Natural killer cell (primary cell): ENCODE results near the gene LMAN2. TPM values are rescaled to one million over a fixed set of nuclear protein-coding genes. Genes with fewer than 3 reads are reported as not detected.
A peak's percentile ranks its signal among the peaks of the same experiment; 100 is the strongest.
"Not testable (repeated sequence)": the region's sequence is repeated elsewhere in the genome, so short reads cannot be mapped to it uniquely, and the experiment has no call there.

Source experiments
- ATAC-seq, 3 donors: fragments of 150-1000 bp in 2 of 3; fragments of 200-7000 bp in 1 of 3; cut with Tn5 transposase; 1 replicate in 1 of 3; 2 replicates in 2 of 3; pipeline ENCODE4 v1.10.0; 2021; ENCODE audit warnings: mild to moderate bottlenecking in 2 of 3, moderate library complexity in 2 of 3
- DNase-seq, 2 donors: peaks; one replicate each; pipeline versions ENCODE4 v3.0.0 to v3.0.0-alpha.2; 2013 to 2021; ENCODE audit warnings: mixed read lengths in 1 of 2
- H3K27ac ChIP-seq: one replicate; pipeline ENCODE4 v1.5.1; 2013; ENCODE audit warnings: mild to moderate bottlenecking, low read length
- H3K27me3 ChIP-seq: one replicate; pipeline ENCODE4 v1.6.1; 2013; ENCODE audit warnings: low read length; ENCODE audit not compliant: control insufficient read depth, insufficient read depth
- H3K36me3 ChIP-seq: one replicate; pipeline ENCODE4 v1.6.1; 2013; ENCODE audit warnings: low read length; ENCODE audit not compliant: control insufficient read depth, insufficient read depth
- H3K4me1 ChIP-seq: one replicate; pipeline ENCODE4 v1.6.1; 2013; ENCODE audit warnings: low read length; ENCODE audit not compliant: control insufficient read depth, insufficient read depth
- H3K4me3 ChIP-seq: one replicate; pipeline ENCODE4 v1.5.1; 2013; ENCODE audit warnings: low read length
- H3K9me3 ChIP-seq: one replicate; pipeline ENCODE4 v1.6.1; 2013; ENCODE audit warnings: low read length; ENCODE audit not compliant: control insufficient read depth, insufficient read depth
- H3K27ac Mint-ChIP-seq, 2 donors: one replicate each; pipeline ENCODE4 v1.8.0; 2022; ENCODE audit warnings: mild to moderate bottlenecking in 2 of 2, mixed read lengths in 2 of 2, moderate library complexity in 1 of 2
- H3K27me3 Mint-ChIP-seq, 2 donors: one replicate each; pipeline ENCODE4 v1.8.0; 2022; ENCODE audit warnings: low read depth in 2 of 2, mixed read lengths in 2 of 2
- H3K36me3 Mint-ChIP-seq: one replicate; pipeline ENCODE4 v1.8.0; 2022; ENCODE audit warnings: mixed read lengths
- H3K4me1 Mint-ChIP-seq, 2 donors: one replicate each; pipeline ENCODE4 v1.8.0; 2022; ENCODE audit warnings: mixed read lengths in 2 of 2
- H3K4me3 Mint-ChIP-seq: one replicate; pipeline ENCODE4 v1.8.0; 2022; ENCODE audit warnings: mild to moderate bottlenecking, moderate library complexity, mixed read lengths
- H3K9me3 Mint-ChIP-seq, 2 donors: one replicate each; pipeline ENCODE4 v1.8.0; 2022; ENCODE audit warnings: mixed read lengths in 2 of 2
- CTCF ChIP-seq: fragments of 200-600 bp; IDR thresholded peaks from one replicate; pipeline ENCODE4 v1.8.0; 2022; ENCODE audit warnings: antibody characterized with exemption
- WGBS: methylation state at CpG from one replicate; pipeline ENCODE4 v1.1.7; 2013; ENCODE audit warnings: missing lambda C conversion rate; ENCODE audit not compliant: insufficient coverage; 5-methylcytosine and 5-hydroxymethylcytosine counted together
- intact Hi-C: fragments of 100-400 bp; cut with micrococcal nuclease; formaldehyde crosslinking; loops from one replicate; pipeline ENCODE4 v1.14.2; 2022
- total RNA-seq, 4 donors: library from RNA; stranded (reverse); fragments of 120-200 nt in 1 of 4; gene quantifications; one replicate each; pipeline versions ENCODE4 v1.2.3 to v1.2.4, GENCODE V29; 2013 to 2022

The LMAN2 gene
- total RNA-seq, 3 donors from 2014 or later (not counting 1 experiment from before 2014, with no cell fraction given) = 112 to 124 (median 114) TPM

- H3K9me3 ChIP-seq = no peaks in the 10 kb centered on the region
- H3K4me1 Mint-ChIP-seq = peaks cover 26 to 33% of the 10 kb centered on the region in 2 donors
- H3K27ac Mint-ChIP-seq = no peak overlapping the region
- no peak overlapping the region for H3K4me3 Mint-ChIP-seq
- H3K36me3 Mint-ChIP-seq = peaks cover 2% of the 10 kb centered on the region
- no peaks in the 10 kb centered on the region for H3K9me3 Mint-ChIP-seq
- no peak for TF ChIP-seq CTCF
- no peak overlapping the region for H3K4me3 ChIP-seq
- no peaks in the 10 kb centered on the region for H3K27me3 Mint-ChIP-seq
- no peaks in the 10 kb centered on the region for H3K27me3 ChIP-seq
- no peak overlapping the region for H3K27ac ChIP-seq
- no peak for DNase-seq
- no peak for ATAC-seq
- H3K4me1 ChIP-seq = peaks cover 19% of the 10 kb centered on the region
- 98% methylated on average over 4 of the region's 6 CpGs for WGBS
- intact Hi-C loops = no loop called here
- peaks cover 34% of the 10 kb centered on the region for H3K36me3 ChIP-seq
Observed at GRCh38 chr5:177344891-177345290, 6.6 kb downstream of the LMAN2 start.

- Histone ChIP-seq H3K27me3 (no peaks in the 10 kb centered on the region), H3K27ac (no peak overlapping the region), H3K9me3 (no peaks in the 10 kb centered on the region), H3K4me1 (peaks cover 24% of the 10 kb centered on the region), H3K4me3 (no peak overlapping the region), H3K36me3 (peaks cover 27% of the 10 kb centered on the region)
- no peak overlapping the region for H3K4me3 Mint-ChIP-seq
- DNase-seq (no peak), ATAC-seq (no peak)
- H3K27me3 Mint-ChIP-seq = no peaks in the 10 kb centered on the region
- H3K4me1 Mint-ChIP-seq = peaks cover 26 to 33% of the 10 kb centered on the region in 2 donors
- TF ChIP-seq CTCF = no peak
- 97% methylated on average over 6 of the region's 6 CpGs for WGBS
- intact Hi-C loops = no loop called here
- no peaks in the 10 kb centered on the region for H3K9me3 Mint-ChIP-seq
- no peak overlapping the region for H3K27ac Mint-ChIP-seq
- peaks cover 7% of the 10 kb centered on the region for H3K36me3 Mint-ChIP-seq
Observed at GRCh38 chr5:177343777-177344176, 7.7 kb downstream of the LMAN2 start.

GRCh38 chr5:177343000-177343399, 8.5 kb downstream of the LMAN2 start:
- H3K4me3 Mint-ChIP-seq, H3K36me3 Mint-ChIP-seq, H3K27ac Mint-ChIP-seq, H3K9me3 Mint-ChIP-seq, DNase-seq, H3K27me3 Mint-ChIP-seq, H3K27ac ChIP-seq, ATAC-seq, H3K9me3 ChIP-seq, H3K4me3 ChIP-seq, intact Hi-C loops, H3K27me3 ChIP-seq: not testable (repeated sequence)
- WGBS = 97% methylated on average over 9 of the region's 14 CpGs
- peaks cover 32% of the 10 kb centered on the region for H3K4me1 ChIP-seq
- H3K4me1 Mint-ChIP-seq = peaks cover 29 to 37% of the 10 kb centered on the region in 2 donors
- peaks cover 29% of the 10 kb centered on the region for H3K36me3 ChIP-seq

- Mint-ChIP-seq H3K27ac (peak overlapping the region; percentile 37 to 78), H3K9me3 (no peaks in the 10 kb centered on the region), H3K36me3 (peaks cover 7% of the 10 kb centered on the region), H3K4me3 (peak overlapping the region; percentile 71), H3K4me1 (peaks cover 17 to 38% of the 10 kb centered on the region in 2 donors), H3K27me3 (no peaks in the 10 kb centered on the region)
- WGBS = 31% methylated on average over 11 of the region's 11 CpGs
- no peak for TF ChIP-seq CTCF
- Histone ChIP-seq H3K36me3 (peaks cover 51% of the 10 kb centered on the region), H3K27me3 (no peaks in the 10 kb centered on the region), H3K27ac (peak overlapping the region; percentile 30), H3K4me1 (peaks cover 60% of the 10 kb centered on the region), H3K4me3 (no peak overlapping the region), H3K9me3 (no peaks in the 10 kb centered on the region)
- ATAC-seq (peak; percentile 60 to 79 (median 72)), DNase-seq (no peak)
- intact Hi-C loops = no loop called here
Observed at GRCh38 chr5:177339107-177339638, 12.3 kb downstream of the LMAN2 start.
